Transverse colon (tissue), 4 donors: ENCODE data around the gene PTF1A.

Source experiments
- POLR2A ChIP-seq: fragments of 450-650 bp; IDR thresholded peaks from one replicate; pipeline ENCODE4 v1.6.1; 2016; ENCODE audit warnings: antibody characterized with exemption, mild to moderate bottlenecking, moderate library complexity
- POLR2AphosphoS5 ChIP-seq, 3 donors: sonication (generic); formaldehyde crosslinking; IDR thresholded peaks; one replicate each; pipeline ENCODE4 v1.6.1; 2016; ENCODE audit warnings: antibody characterized with exemption in 3 of 3
- TF ChIP-seq, protein P1 (sequence below), 5 experiments: fragments of 200-600 bp in 3 of 5; fragments of 450-650 bp in 2 of 5; sonication (generic) in 3 of 5; IDR thresholded peaks; 1 replicate in 2 of 5; 2 replicates in 3 of 5; pipeline ENCODE4 v1.5.1; 2016 to 2017; ENCODE audit warnings: antibody characterized with exemption in 5 of 5, inconsistent platforms in 3 of 5, mild to moderate bottlenecking in 2 of 5, moderate library complexity in 1 of 5

- TF ChIP-seq, protein P1, sequence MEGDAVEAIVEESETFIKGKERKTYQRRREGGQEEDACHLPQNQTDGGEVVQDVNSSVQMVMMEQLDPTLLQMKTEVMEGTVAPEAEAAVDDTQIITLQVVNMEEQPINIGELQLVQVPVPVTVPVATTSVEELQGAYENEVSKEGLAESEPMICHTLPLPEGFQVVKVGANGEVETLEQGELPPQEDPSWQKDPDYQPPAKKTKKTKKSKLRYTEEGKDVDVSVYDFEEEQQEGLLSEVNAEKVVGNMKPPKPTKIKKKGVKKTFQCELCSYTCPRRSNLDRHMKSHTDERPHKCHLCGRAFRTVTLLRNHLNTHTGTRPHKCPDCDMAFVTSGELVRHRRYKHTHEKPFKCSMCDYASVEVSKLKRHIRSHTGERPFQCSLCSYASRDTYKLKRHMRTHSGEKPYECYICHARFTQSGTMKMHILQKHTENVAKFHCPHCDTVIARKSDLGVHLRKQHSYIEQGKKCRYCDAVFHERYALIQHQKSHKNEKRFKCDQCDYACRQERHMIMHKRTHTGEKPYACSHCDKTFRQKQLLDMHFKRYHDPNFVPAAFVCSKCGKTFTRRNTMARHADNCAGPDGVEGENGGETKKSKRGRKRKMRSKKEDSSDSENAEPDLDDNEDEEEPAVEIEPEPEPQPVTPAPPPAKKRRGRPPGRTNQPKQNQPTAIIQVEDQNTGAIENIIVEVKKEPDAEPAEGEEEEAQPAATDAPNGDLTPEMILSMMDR (IDR thresholded peaks at IDR 0.05): no peak
- TF ChIP-seq POLR2A (no peak), POLR2AphosphoS5 (IDR thresholded peaks at IDR 0.05) (no peak)
Measured at GRCh38 chr10:23203369-23204325, 11.5 kb downstream of the PTF1A start.
